HG03025 (cell line): ENCODE results near the gene KLF12.

Experiments used
- ATAC-seq: cut with Tn5 transposase; IDR thresholded peaks from one replicate; pipeline ENCODE4 v1.9.1; 2021; ENCODE audit warnings: mild to moderate bottlenecking, moderate library complexity; ENCODE audit not compliant: unreplicated experiment, low FRiP score

KLF12 gene

GRCh38 chr13:74104661-74105275 is 29.4 kb downstream of the KLF12 start:
- ATAC-seq = no peak

- no peak for ATAC-seq
Observed at GRCh38 chr13:74103970-74104555, 30.1 kb downstream of the KLF12 start.

GRCh38 chr13:74103196-74103595 is 31.0 kb downstream of the KLF12 start:
- ATAC-seq = no peak

- no peak for ATAC-seq
Observed at GRCh38 chr13:74102691-74103090, 31.5 kb downstream of the KLF12 start.

- ATAC-seq = no peak
Observed at GRCh38 chr13:74101436-74101835, 32.8 kb downstream of the KLF12 start.

- no peak for ATAC-seq
Observed at GRCh38 chr13:74098077-74098476, 36.1 kb downstream of the KLF12 start.

- ATAC-seq = no peak
Observed at GRCh38 chr13:74097116-74097515, 37.1 kb downstream of the KLF12 start.

- ATAC-seq = no peak
Observed at GRCh38 chr13:74093691-74094090, 40.5 kb downstream of the KLF12 start.

GRCh38 chr13:74092711-74093110 is 41.5 kb downstream of the KLF12 start:
- no peak for ATAC-seq

- ATAC-seq = no peak
Observed at GRCh38 chr13:74090869-74091605, 43.2 kb downstream of the KLF12 start.

- ATAC-seq = no peak
Observed at GRCh38 chr13:74090397-74090796, 43.8 kb downstream of the KLF12 start.

GRCh38 chr13:74087357-74087756 is 46.8 kb downstream of the KLF12 start:
- ATAC-seq = no peak
